A673 (cell line): ENCODE measurements around the gene LRRC70.

ENCODE experiments used
- EZH2 ChIP-seq: fragments of 200-600 bp; sonication (generic); IDR thresholded peaks from 2 replicates; pipeline ENCODE4 v1.6.1; 2017; ENCODE audit warnings: borderline replicate concordance, low read depth, mild to moderate bottlenecking, mixed read lengths, antibody characterized with exemption, low read length; ENCODE audit not compliant: poor library complexity, severe bottlenecking
- TF ChIP-seq, protein P1 (sequence below): fragments of 300-800, 200-600 bp; sonication (generic); conservative IDR thresholded peaks from 2 replicates; pipeline ENCODE4 v1.5.1; 2017; ENCODE audit warnings: low read depth, mild to moderate bottlenecking, antibody characterized with exemption, low read length, moderate library complexity, mixed read lengths

DNA sequence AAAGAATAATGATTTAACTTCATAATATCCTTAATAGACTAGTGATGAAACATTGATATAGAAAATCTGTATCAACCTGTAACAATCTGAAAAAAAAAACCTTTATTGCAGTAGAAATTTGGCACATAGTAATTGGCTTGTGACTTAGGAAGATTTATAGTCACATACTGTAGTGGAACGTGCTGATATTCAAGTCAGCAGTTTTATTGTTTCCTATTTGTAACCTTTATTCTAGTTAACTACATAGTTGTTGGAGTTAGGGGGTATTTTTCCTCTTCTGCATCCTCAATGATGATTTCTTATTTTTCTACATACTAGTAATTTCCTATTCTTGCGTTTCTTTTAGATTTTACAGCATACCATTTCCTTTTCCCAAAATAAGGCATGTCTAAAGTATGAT lies 14.5 kb upstream of the LRRC70 start:
- TF ChIP-seq, protein P1, sequence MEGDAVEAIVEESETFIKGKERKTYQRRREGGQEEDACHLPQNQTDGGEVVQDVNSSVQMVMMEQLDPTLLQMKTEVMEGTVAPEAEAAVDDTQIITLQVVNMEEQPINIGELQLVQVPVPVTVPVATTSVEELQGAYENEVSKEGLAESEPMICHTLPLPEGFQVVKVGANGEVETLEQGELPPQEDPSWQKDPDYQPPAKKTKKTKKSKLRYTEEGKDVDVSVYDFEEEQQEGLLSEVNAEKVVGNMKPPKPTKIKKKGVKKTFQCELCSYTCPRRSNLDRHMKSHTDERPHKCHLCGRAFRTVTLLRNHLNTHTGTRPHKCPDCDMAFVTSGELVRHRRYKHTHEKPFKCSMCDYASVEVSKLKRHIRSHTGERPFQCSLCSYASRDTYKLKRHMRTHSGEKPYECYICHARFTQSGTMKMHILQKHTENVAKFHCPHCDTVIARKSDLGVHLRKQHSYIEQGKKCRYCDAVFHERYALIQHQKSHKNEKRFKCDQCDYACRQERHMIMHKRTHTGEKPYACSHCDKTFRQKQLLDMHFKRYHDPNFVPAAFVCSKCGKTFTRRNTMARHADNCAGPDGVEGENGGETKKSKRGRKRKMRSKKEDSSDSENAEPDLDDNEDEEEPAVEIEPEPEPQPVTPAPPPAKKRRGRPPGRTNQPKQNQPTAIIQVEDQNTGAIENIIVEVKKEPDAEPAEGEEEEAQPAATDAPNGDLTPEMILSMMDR, result no peak
- TF ChIP-seq EZH2, result no peak
